ENCODE results near the gene PSTPIP2. TPM values are rescaled to one million over a fixed set of nuclear protein-coding genes. Genes with fewer than 3 reads are reported as not detected.

PSTPIP2 gene
- total and polyA plus RNA-seq, 2 of the 8 experiments (the other 6 are each of a cell fraction or from before 2014, with no cell fraction given): 1.8 to 2.4 TPM

GRCh38 chr18:46097801-46098615, 25.9 kb upstream of the PSTPIP2 start, which contains the start of gene ATP5F1A:
TSS of gene ATP5F1A (minus strand) at chr18:46098296. CDS start at chr18:46098231, 65 bp downstream.
- Histone ChIP-seq H3K23me2 (ENCODE audit: low read depth, low read length) (peaks cover 10% of the 10 kb centered on the region), H4K20me1 (replicated peaks in 1 of 2; ENCODE audit: control insufficient read depth in 1 of 2, insufficient read depth in 2 of 2, low read length in 2 of 2) (peaks cover 1 to 3% of the 10 kb centered on the region in 2 experiments), H3K4me1 (replicated peaks in 1 of 4; ENCODE audit: control insufficient read depth in 3 of 4, insufficient read depth in 4 of 4, low read length in 3 of 4) (peaks cover 0 to 3% (median 2%) of the 10 kb centered on the region in 4 experiments; a peak in 6 of 7 replicates), H3K27me3 (replicated peaks in 1 of 4; ENCODE audit: control insufficient read depth in 3 of 4, extremely low read depth in 1 of 4, insufficient read depth in 3 of 4, low read length in 3 of 4) (no peaks in the 10 kb centered on the region), H3K9ac (replicated peaks in 1 of 4; ENCODE audit: extremely low read depth in 1 of 4, low read depth in 3 of 4, low read length in 3 of 4) (peak within 1 kb of the TSS; percentile 89 to 94 (median 93)), H3K4me3 (ENCODE audit: extremely low read depth in 1 of 4, insufficient read depth in 2 of 4, low read depth in 3 of 4, low read length in 4 of 4) (peak within 1 kb of the TSS; percentile 91 to 99 (median 98)), H4K5ac (ENCODE audit: insufficient read length, low read depth, low read length) (peak within 1 kb of the TSS; percentile 95), H2BK12ac (ENCODE audit: low read depth, low read length) (0 out of 2 replicates have a peak within 1 kb of the TSS, but pooled peaks have one; percentile 87), H2AFZ (ENCODE audit: low read length) (peak within 1 kb of the TSS; percentile 84), H3K18ac (ENCODE audit: extremely low read depth, low read length) (peak within 1 kb of the TSS; percentile 97), H3K27ac (ENCODE audit: low read depth, low read length) (peak within 1 kb of the TSS; percentile 92), H2BK15ac (ENCODE audit: low read length) (0 out of 2 replicates have a peak within 1 kb of the TSS, but pooled peaks have one; percentile 72), H4K8ac (ENCODE audit: extremely low read depth, insufficient read depth, low read length) (peak within 1 kb of the TSS; percentile 96; the same call in 1 of the 2 replicates), H3K79me2 (ENCODE audit: control insufficient read depth in 1 of 2, insufficient read depth in 2 of 2, low read length in 2 of 2) (peaks cover 22 to 50% of the 10 kb centered on the region in 2 experiments), H3K23ac (ENCODE audit: insufficient read length) (no peak within 1 kb of the TSS), H4K91ac (replicated peaks; ENCODE audit: insufficient read length, low read length) (peak within 1 kb of the TSS; percentile 50), H2BK5ac (ENCODE audit: low read depth, low read length) (peak within 1 kb of the TSS; percentile 93), H2BK120ac (replicated peaks; ENCODE audit: low read depth, low read length) (peak within 1 kb of the TSS; percentile 5), H2BK20ac (ENCODE audit: low read length) (no peak within 1 kb of the TSS), H3K36me3 (ENCODE audit: control insufficient read depth in 2 of 4, insufficient read depth in 4 of 4, low read length in 3 of 4) (peaks cover 3 to 21% (median 11%) of the 10 kb centered on the region in 4 experiments; a peak in 7 of 8 replicates), H2AK5ac (ENCODE audit: low read depth, low read length) (no peak within 1 kb of the TSS), H3K4ac (replicated peaks; ENCODE audit: insufficient read length, low read depth, low read length) (peak within 1 kb of the TSS; percentile 40), H3K79me1 (ENCODE audit: low read depth, low read length) (no peaks in the 10 kb centered on the region), H3K14ac (ENCODE audit: insufficient read length) (no peak within 1 kb of the TSS), H3K4me2 (ENCODE audit: insufficient read depth in 1 of 2, low read depth in 2 of 2, low read length in 2 of 2) (peak within 1 kb of the TSS; percentile 75 to 77), H3K9me3 (ENCODE audit: insufficient read depth in 2 of 2, low read depth in 1 of 2, low read length in 1 of 2) (no peaks in the 10 kb centered on the region), H3K56ac (replicated peaks; ENCODE audit: insufficient read length, low read depth, low read length) (peak within 1 kb of the TSS; percentile 71)
- POLR2A ChIA-PET (ENCODE audit: partially characterized antibody): interaction anchor here (0.6 to 2.1 kb wide), 13 partner anchors 8 to 389 kb away, joined by 3 to 9 read pairs (median 4); a partner anchor contains a TSS
- DNase-seq (ENCODE audit: low read depth in 1 of 2, low spot score in 2 of 2) (peak in 1 of 2 experiments; percentile 88), FAIRE-seq (no peak)
- WGBS, 2 experiments (ENCODE audit: extremely low coverage in 1 of 2, insufficient coverage in 1 of 2, insufficient read length in 1 of 2, insufficient replicate concordance in 2 of 2, low coverage in 1 of 2, low lambda C conversion rate in 2 of 2, missing lambda C conversion rate in 1 of 2): 2% methylated on average over 40 of the region's 53 CpGs; no CpG with 5 or more reads in 1 of the 2 experiments
- CTCF ChIA-PET (ENCODE audit: partially characterized antibody): interaction anchor here (1.3 kb wide), 1 partner anchor 183 kb away, joined by 3 read pairs; no protein-coding TSS in a partner anchor
- TF ChIP-seq NANOG (IDR thresholded peaks at IDR 0.05; ENCODE audit: insufficient read depth, low read depth, low read length, poor library complexity, severe bottlenecking) (peak; percentile 3), SAP30 (IDR thresholded peaks at IDR 0.05; ENCODE audit: insufficient read depth, insufficient replicate concordance, low read length) (peak; percentile 55), GABPA (IDR thresholded peaks at IDR 0.05; ENCODE audit: borderline replicate concordance, insufficient read depth, low read length) (peak; percentile 89; the same call in 1 of the 2 replicates), RFX5 (IDR thresholded peaks at IDR 0.05; ENCODE audit: borderline replicate concordance, low read depth, low read length) (no peak), BACH1 (IDR thresholded peaks at IDR 0.05; ENCODE audit: low read length) (no peak), POLR2A (IDR thresholded peaks at IDR 0.05; ENCODE audit: control extremely low read depth in 1 of 2, low read depth in 2 of 2, low read length in 2 of 2) (peak; percentile 81 to 91), YY1 (IDR thresholded peaks at IDR 0.05; ENCODE audit: low read depth, low read length) (peak; percentile 96), KDM1A (IDR thresholded peaks at IDR 0.05; ENCODE audit: borderline replicate concordance, low read length) (no peak), USF2 (IDR thresholded peaks at IDR 0.05; ENCODE audit: low read length) (peak; percentile 52)
